ENCODE measurements around the gene DAG1. TPM values are rescaled to one million over a fixed set of nuclear protein-coding genes. Genes with fewer than 3 reads are reported as not detected.

DAG1 gene
- polyA plus RNA-seq, 2 of the 4 experiments (the other 2 are of a cell fraction) = 46.6 to 59.6 TPM

DNA sequence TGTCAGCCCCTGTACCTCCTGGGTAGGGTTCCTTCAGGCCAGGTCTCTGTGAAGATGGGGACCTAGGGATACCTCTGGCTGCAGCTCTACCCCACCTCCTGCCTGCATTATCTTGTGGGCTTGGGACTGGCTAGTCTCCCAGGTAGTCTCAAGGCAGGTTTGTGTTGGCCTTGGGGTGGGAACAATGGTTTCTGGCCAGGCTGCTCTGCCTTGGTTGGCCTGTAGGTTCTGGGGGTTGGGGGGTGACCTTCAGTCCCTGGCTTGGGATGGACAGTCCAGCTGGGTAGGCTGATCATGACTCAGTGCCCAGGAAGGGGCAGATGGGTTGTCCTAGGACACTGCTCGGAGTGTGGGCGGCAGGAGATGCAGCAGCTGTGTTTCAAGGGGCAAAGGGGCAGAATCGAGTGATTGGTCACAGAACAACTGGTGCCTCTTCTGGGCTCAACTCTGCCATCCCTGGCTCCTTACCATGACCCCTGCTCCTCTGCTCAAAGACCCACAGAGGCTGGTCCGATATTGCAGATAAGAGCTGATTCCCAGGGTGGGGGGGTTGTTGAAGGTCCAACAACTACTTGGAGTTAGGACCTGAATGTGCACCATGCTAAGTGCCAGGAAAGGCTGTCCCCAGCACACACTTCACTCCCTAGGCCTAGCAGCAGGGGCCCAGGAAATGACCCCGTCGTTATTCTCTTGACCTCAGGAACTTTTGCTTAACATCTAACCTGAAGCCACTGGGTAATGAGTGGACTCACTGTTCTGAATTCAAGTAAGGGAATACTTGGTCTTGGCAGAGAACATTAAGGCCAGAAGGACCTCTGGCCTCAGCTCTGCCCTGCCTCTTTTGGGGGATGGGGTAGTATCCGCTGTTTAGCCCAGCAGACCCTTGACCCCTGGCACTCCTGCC, 66.2 kb downstream of the DAG1 start (continued):
- no peak for TF ChIP-seq BCL3 (IDR thresholded peaks at IDR 0.05)
- TF ChIP-seq FOSB (CRISPR knock-in tag; IDR thresholded peaks at IDR 0.05) = no peak
- TF ChIP-seq HMGXB4 (CRISPR knock-in tag; IDR thresholded peaks at IDR 0.05; ENCODE audit: borderline replicate concordance) = no peak
- TF ChIP-seq ZNF302 (CRISPR knock-in tag; IDR thresholded peaks at IDR 0.05) = no peak
- TF ChIP-seq BHLHE40 (IDR thresholded peaks at IDR 0.05; ENCODE audit: low read depth, low read length) = no peak
- no peak for TF ChIP-seq KDM1A (IDR thresholded peaks at IDR 0.05; ENCODE audit: low read depth)

- FAIRE-seq (no peak), DNase-seq (ENCODE audit: low read depth in 1 of 2, low spot score in 1 of 2) (no peak), ATAC-seq (no peak)
- H3K4me3 ChIP-seq = no peak overlapping the region
- ChIA-PET CTCF (interaction anchor here (0.6 to 7.5 kb wide), 8 partner anchors 15 to 302 kb away, joined by 3 to 210 read pairs (median 3); no protein-coding TSS in a partner anchor), POLR2A (no interaction called here)
- H3K27ac ChIP-seq = no peak overlapping the region
- WGBS (ENCODE audit: missing lambda C conversion rate) = 87% methylated on average over 15 of the region's 16 CpGs
- peaks cover 5% of the 10 kb centered on the region; the same call in 2 of the 3 replicates for H3K4me1 ChIP-seq
- no peak overlapping the region for H3K4me2 ChIP-seq
- no peaks in the 10 kb centered on the region for H3K9me3 ChIP-seq
- TF ChIP-seq HOXB5 (CRISPR knock-in tag; IDR thresholded peaks at IDR 0.05) (no peak), EHMT2 (IDR thresholded peaks at IDR 0.05; ENCODE audit: low read depth) (no peak), KDM5A (IDR thresholded peaks at IDR 0.05) (no peak), EHF (CRISPR knock-in tag; IDR thresholded peaks at IDR 0.05) (no peak), ZNF302 (CRISPR knock-in tag; IDR thresholded peaks at IDR 0.05) (no peak)
- TF ChIP-seq, protein P1, sequence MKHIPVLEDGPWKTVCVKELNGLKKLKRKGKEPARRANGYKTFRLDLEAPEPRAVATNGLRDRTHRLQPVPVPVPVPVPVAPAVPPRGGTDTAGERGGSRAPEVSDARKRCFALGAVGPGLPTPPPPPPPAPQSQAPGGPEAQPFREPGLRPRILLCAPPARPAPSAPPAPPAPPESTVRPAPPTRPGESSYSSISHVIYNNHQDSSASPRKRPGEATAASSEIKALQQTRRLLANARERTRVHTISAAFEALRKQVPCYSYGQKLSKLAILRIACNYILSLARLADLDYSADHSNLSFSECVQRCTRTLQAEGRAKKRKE (CRISPR knock-in tag; IDR thresholded peaks at IDR 0.05; ENCODE audit: low read depth) = no peak
- TF ChIP-seq, protein P2, sequence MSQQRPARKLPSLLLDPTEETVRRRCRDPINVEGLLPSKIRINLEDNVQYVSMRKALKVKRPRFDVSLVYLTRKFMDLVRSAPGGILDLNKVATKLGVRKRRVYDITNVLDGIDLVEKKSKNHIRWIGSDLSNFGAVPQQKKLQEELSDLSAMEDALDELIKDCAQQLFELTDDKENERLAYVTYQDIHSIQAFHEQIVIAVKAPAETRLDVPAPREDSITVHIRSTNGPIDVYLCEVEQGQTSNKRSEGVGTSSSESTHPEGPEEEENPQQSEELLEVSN (IDR thresholded peaks at IDR 0.05; ENCODE audit: borderline replicate concordance, low read depth) = no peak
These were observed 66.9 kb downstream of the DAG1 start for GRCh38 chr3:49536875-49537533.

DNA sequence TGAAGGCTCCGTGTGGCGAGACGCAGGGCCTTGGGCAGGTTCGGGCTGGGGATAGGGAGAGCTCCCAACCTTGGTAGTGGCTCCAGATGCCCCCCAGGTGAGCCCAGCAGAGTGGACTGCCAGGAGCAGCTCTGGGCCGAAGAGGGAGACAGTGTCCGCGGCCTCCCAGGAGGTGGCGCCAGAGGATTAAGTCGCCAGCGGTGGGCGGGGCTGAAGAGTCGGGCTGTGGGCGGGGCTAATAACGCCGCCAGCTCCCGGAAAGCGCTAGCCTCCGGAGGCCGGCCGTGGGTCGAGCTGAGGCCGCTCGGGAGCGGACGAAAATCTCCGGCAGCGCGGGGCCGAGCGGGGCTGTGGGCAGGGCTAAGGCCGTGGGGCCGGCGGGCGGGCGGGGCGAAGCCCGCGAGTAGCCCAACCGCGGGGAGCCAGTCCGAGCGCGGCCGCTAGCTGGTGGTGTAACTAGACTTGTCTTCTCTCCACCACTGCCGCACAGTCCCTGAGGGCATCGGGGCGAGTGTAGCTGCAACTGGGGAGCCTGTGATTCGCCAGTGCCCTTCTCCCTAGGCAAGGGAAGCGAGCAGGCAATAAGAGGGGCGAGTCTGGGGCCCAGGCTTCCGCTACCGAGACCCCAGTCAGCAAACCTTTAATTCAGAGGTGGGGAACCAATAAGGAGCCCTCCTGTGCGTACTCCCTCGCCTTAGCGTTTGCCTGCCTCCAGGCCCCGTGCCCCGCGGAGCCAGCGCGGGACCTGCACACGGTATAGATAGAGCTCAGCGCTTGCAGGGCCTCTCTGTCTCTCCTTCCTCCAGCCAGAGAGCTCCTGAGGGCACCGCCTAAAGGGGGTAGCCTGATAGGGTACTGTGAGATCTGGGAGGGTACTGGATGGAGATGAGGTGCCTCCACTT, 69.8 kb downstream of the DAG1 start:
- Histone ChIP-seq H3K4me3 (peak overlapping the region; percentile 49), H3K27ac (peak overlapping the region; percentile 72 to 86), H3K9me3 (no peaks in the 10 kb centered on the region), H3K4me1 (peaks cover 5% of the 10 kb centered on the region; the same call in 2 of the 3 replicates), H3K4me2 (peak overlapping the region; percentile 99)
- FAIRE-seq = no peak
- 14% methylated on average over 21 of the region's 63 CpGs for WGBS (ENCODE audit: missing lambda C conversion rate)
- DNase-seq (ENCODE audit: low read depth in 1 of 2, low spot score in 1 of 2) = peak; percentile 57 to 90
- POLR2A ChIA-PET = interaction anchor here (0.8 to 1.7 kb wide), 6 partner anchors 12 to 133 kb away, joined by 3 to 14 read pairs (median 6); partner anchors contain the start of genes BSN and DAG1
- TF ChIP-seq MAX (IDR thresholded peaks at IDR 0.05) (peak; percentile 40), SMC3 (IDR thresholded peaks at IDR 0.05) (peak; percentile 82), RAD21 (conservative IDR thresholded peaks at IDR 0.05 in 1 of 2, IDR thresholded peaks at IDR 0.05 in 1 of 2) (peak; percentile 87 to 93), PHF8 (IDR thresholded peaks at IDR 0.05; ENCODE audit: borderline replicate concordance, low read depth) (peak; percentile 19; the same call in 1 of the 2 replicates), EP300 (IDR thresholded peaks at IDR 0.05) (no peak), POLR2A (IDR thresholded peaks at IDR 0.05; ENCODE audit: low read length) (peak; percentile 50), MYC (IDR thresholded peaks at IDR 0.05; ENCODE audit: borderline replicate concordance, low read length) (no peak)
- TF ChIP-seq, protein P3, sequence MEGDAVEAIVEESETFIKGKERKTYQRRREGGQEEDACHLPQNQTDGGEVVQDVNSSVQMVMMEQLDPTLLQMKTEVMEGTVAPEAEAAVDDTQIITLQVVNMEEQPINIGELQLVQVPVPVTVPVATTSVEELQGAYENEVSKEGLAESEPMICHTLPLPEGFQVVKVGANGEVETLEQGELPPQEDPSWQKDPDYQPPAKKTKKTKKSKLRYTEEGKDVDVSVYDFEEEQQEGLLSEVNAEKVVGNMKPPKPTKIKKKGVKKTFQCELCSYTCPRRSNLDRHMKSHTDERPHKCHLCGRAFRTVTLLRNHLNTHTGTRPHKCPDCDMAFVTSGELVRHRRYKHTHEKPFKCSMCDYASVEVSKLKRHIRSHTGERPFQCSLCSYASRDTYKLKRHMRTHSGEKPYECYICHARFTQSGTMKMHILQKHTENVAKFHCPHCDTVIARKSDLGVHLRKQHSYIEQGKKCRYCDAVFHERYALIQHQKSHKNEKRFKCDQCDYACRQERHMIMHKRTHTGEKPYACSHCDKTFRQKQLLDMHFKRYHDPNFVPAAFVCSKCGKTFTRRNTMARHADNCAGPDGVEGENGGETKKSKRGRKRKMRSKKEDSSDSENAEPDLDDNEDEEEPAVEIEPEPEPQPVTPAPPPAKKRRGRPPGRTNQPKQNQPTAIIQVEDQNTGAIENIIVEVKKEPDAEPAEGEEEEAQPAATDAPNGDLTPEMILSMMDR (IDR thresholded peaks at IDR 0.05) = peak; percentile 68
- CTCF ChIA-PET = interaction anchor here (0.6 to 7.5 kb wide), 52 partner anchors 9 to 360 kb away, joined by 3 to 210 read pairs (median 5); partner anchors contain the start of genes BSN, INKA1, MST1 and RNF123
- peak; percentile 94 to 97 for ATAC-seq

Measured in A549 (cell line).